C4-2B (cell line): ENCODE results near the gene MAD2L2.

Source experiments
- H3K27ac ChIP-seq: fragments of 450-650 bp; 2 replicates; pipeline ENCODE4 v1.5.1; 2017
- CTCF ChIP-seq: fragments of 450-650 bp; conservative IDR thresholded peaks from 2 replicates; pipeline ENCODE4 v1.5.1; 2017; ENCODE audit warnings: mild to moderate bottlenecking
- ZFX ChIP-seq: fragments of 450-650 bp; IDR thresholded peaks from 2 replicates; pipeline ENCODE4 v1.6.1; 2017

MAD2L2 gene

GRCh38 chr1:11704691-11705475 lies 23.9 kb upstream of the MAD2L2 start:
- TF ChIP-seq CTCF (no peak), ZFX (no peak)

DNA sequence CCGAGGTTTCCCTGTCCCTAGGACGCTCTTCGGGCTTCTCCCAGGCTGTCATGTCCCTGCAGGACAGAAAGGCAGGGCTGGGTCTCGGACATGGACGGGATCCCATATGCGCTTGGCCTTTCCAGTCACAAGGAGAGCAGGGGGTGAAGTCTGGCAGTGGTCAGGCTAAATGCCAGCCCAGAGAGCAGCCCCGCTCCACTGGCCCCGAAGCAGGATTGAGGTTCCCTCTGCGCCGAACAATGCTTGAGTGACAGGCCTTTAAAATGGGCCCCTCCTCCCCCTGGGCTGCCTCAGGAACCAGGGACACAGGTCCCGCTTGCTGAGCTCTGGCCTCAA lies 23.2 kb upstream of the MAD2L2 start:
- TF ChIP-seq CTCF (no peak), ZFX (no peak)
- H3K27ac ChIP-seq = no peak overlapping the region

More at GRCh38 chr1:11704691-11705475, 23.9 kb upstream of the MAD2L2 start:
- H3K27ac ChIP-seq = no peak overlapping the region

DNA sequence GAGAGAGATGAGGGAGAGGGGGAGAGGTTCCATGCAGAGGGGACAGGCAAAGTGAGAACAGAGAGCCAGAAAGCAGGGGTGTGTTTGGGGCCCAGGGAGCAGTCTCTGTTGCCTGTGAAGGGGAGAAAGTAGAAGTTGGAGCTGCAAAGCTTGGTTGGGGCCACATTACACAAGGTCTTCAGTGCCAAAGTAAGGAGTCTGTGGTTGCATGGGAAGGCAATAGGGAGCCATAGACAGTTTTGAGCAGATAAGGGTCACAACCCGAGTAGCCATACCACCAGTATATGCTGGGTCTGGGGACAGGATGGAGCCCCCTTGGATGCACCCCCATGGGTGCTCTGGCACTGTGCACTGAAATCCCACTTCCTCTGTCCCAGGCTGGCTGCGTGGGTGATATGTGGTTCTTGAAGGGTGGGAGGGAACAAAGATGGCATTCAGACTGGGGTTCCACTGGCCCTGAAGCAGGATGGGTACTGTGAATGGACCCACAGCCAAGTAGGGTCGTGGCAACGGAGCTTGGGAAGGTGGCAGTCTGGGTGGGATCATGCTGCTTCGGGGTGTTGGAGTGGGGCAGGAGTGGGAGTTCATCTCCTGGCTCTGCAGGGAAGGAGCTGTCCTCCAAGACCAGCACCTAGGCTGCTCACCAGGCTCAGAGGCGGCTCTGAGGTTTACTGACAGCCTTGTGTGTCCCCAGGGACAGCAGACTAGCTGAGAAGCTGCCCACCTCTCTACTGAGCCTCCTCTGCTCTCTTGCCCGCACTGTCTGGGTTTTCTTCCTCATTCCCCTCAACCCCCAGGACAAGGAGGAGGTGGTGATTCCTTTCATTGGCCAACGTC lies 22.6 kb upstream of the MAD2L2 start:
- H3K27ac ChIP-seq = no peak overlapping the region
- TF ChIP-seq ZFX (no peak), CTCF (no peak)

DNA sequence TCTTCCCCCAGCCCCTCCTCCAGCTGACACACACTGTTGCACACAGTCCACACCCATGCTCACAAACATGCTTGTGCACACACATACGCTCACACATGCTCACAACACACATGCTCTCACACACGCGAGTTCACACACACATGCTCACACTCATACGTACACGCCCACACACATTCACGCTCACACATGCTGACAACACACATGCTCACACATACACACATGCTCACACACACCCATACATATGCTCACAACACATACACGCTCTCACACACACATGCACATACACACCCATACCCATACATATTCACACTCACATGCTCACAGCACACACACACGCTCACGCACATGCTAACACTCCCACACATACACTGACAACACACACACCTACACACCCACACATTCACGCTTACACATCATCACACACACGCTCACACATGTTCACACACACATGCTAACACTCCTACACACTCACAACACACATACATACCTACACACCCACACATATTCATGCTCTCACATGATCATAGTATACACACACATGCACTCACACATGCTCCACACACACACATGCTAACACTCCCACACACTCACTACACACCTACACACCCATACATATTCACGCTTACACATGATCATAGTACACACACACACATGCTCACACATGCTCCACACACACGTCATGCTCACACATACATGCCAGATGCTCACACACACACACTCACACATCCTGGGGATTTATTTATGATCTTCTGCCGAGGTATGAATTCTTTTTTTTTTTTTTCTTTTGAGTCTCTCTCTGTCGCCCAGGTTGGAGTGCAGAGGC lies 21.2 kb upstream of the MAD2L2 start:
- TF ChIP-seq ZFX = peak; percentile 23; the same call in 1 of the 2 replicates
- TF ChIP-seq CTCF = no peak
- H3K27ac ChIP-seq = no peak overlapping the region; the same call in 1 of the 2 replicates

GRCh38 chr1:11701551-11701961 lies 20.6 kb upstream of the MAD2L2 start:
- TF ChIP-seq ZFX = no peak
- no peak for TF ChIP-seq CTCF
- H3K27ac ChIP-seq = no peak overlapping the region

- H3K27ac ChIP-seq = no peak overlapping the region
- TF ChIP-seq ZFX = no peak
These were observed 19.9 kb upstream of the MAD2L2 start for GRCh38 chr1:11700601-11701467.

DNA sequence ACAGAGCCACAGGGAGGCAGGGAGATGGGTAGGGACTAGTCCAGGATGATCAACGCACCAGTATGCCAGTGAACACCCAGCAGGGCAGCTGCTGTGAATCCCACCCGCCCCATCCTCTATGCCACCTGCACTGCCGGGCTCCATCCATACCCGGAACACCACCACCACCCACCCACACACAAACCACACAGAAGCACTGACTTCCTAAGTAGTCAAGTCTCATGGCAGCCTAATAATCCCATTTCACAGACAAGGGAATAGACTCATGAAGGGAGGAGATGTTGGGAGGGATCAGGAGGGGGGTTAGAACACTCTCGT lies 16.9 kb upstream of the MAD2L2 start:
- TF ChIP-seq CTCF = no peak
- TF ChIP-seq ZFX = no peak
- H3K27ac ChIP-seq = no peak overlapping the region
